Activated T-cell treated with anti-CD3 and anti-CD28 coated beads, Interleukin-2, amount 50 U/mL, for 24 hours (primary cell): ENCODE measurements around the gene MYLK.

Experiments
- DNase-seq: peaks from one replicate; pipeline ENCODE4 v3.0.0-alpha.2; 2020
- H3K27ac Mint-ChIP-seq: 2 replicates; pipeline ENCODE4 v1.8.0; 2020; ENCODE audit warnings: mild to moderate bottlenecking, mixed read lengths
- H3K27me3 Mint-ChIP-seq: 2 replicates; pipeline ENCODE4 v1.8.0; 2020; ENCODE audit warnings: mixed read lengths
- H3K36me3 Mint-ChIP-seq: 2 replicates; pipeline ENCODE4 v1.8.0; 2020; ENCODE audit warnings: low read depth, mixed read lengths
- H3K4me1 Mint-ChIP-seq: 2 replicates; pipeline ENCODE4 v1.8.0; 2020; ENCODE audit warnings: low read depth, mixed read lengths
- H3K4me3 Mint-ChIP-seq: 2 replicates; pipeline ENCODE4 v1.8.0; 2020; ENCODE audit warnings: mild to moderate bottlenecking, moderate library complexity, mixed read lengths
- H3K9me3 Mint-ChIP-seq: 2 replicates; pipeline ENCODE4 v1.8.0; 2020; ENCODE audit warnings: mixed read lengths

The MYLK gene

DNA sequence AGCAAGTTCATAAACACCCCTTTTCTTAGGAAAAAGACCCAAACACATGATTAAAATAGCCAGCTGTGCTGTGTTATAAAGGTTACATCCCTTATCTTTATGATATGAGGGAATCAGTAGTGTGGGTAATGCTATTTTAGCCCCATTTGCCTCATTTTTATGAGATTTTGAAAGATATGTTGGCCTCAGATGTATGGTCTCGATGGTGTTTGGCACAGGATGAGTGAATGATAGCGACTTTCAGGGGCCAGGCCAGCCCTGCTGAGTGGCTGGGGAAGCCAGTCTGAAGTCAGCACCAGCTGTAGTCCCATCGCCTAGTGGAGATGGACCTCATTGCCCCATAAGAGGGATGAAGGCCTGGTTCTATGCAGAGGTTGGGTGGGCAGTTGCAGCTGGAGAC lies 194.3 kb downstream of the MYLK start:
- no peak overlapping the region for H3K4me3 Mint-ChIP-seq
- H3K9me3 Mint-ChIP-seq: no peaks in the 10 kb centered on the region
- no peaks in the 10 kb centered on the region for H3K4me1 Mint-ChIP-seq
- no peak overlapping the region for H3K27ac Mint-ChIP-seq
- H3K27me3 Mint-ChIP-seq: peaks cover 11% of the 10 kb centered on the region
- no peak for DNase-seq
- H3K36me3 Mint-ChIP-seq: no peaks in the 10 kb centered on the region

DNA sequence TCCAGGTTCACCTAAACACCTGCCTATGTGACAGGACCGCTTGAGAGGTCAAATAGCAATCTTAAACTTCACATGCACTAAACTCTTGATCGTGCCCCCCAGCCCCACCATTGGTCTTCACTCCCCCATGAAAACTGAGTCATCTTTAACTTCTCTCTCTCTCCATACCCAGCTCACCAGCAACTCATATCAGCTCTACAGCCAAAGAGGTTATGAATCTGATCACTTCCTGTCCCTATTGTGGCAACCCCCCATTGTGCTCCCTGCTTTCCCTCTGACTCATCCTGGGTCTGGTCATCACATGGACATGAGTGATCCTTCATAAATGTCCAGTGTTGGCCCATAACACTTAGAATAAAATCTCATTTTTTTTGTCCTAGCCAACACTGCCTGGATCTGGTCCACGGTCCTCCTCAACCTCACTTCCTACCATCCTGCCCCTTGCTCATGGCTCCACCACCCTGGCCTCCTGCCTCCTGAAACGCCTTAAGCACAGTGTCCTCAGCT lies 195.8 kb downstream of the MYLK start:
- H3K4me1 Mint-ChIP-seq: no peaks in the 10 kb centered on the region
- no peak overlapping the region for H3K27ac Mint-ChIP-seq
- H3K36me3 Mint-ChIP-seq: no peaks in the 10 kb centered on the region
- no peak for DNase-seq
- H3K27me3 Mint-ChIP-seq: peaks cover 6% of the 10 kb centered on the region
- no peaks in the 10 kb centered on the region for H3K9me3 Mint-ChIP-seq
- no peak overlapping the region for H3K4me3 Mint-ChIP-seq

DNA sequence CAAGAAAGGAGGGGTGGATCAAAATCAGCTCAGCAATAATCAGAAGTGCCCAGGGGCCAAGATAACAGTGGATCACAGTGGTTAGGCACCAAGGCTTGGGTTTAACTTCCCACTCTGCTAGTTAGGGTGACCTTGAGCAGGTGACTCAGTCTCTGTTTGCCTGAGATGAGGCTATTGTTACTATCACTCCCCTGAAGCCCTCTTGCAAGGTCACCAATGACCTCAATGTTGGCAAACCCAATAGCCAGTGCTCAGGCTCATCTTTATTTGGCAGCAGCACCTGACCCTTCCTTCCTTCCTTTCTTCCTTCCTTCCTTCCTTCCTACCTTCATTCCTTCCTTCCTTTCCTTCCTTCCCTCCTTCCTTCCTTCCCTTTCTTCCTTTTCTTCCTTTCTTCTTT lies 196.8 kb downstream of the MYLK start:
- DNase-seq: no peak
- Mint-ChIP-seq H3K27ac (peak overlapping the region; percentile 46), H3K4me1 (no peaks in the 10 kb centered on the region), H3K9me3 (no peaks in the 10 kb centered on the region), H3K36me3 (no peaks in the 10 kb centered on the region), H3K27me3 (peaks cover 5% of the 10 kb centered on the region), H3K4me3 (no peak overlapping the region)

DNA sequence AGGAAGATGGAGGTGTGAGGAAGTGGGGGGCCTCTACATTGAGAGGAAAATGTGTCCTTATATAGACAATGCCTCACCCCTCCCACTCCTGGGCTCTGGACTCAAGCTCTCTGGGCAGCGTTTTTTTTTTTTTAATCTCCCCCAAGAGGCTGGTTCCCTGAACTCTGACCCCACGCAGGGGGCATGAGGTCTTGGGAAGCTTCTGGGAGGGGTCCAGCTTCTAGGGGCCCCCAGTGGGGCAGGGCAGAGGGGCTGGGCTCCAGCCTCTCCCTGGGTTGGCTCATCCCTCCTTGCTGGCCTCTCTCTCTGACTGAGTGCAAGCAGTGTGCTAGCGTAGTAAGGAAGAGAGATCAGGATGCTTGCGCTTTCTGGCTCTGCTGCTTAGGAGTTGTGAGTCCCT lies 197.9 kb downstream of the MYLK start:
- Mint-ChIP-seq H3K27me3 (no peaks in the 10 kb centered on the region), H3K27ac (no peak overlapping the region), H3K4me3 (no peak overlapping the region), H3K4me1 (no peaks in the 10 kb centered on the region), H3K9me3 (no peaks in the 10 kb centered on the region), H3K36me3 (no peaks in the 10 kb centered on the region)
- no peak for DNase-seq

DNA sequence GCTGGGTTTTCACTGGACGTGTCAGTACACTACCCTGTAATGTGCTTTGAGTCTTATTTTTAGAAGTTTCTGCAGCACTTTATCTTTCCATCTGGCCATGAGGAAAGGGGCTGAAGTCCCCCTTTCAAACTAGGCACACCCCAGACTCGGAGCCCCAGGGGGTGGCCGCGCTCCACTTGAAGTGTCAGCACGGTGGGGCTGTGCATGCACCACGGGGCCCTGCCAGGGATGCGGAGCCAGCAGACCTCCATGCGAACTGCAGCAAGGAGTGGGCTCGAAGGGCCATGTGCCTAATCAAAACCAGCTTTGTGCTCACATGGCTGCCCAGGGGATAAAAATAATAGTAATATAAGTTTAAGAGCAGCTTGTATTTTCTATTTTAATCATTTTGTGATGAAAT lies 198.4 kb downstream of the MYLK start:
- H3K4me3 Mint-ChIP-seq: no peak overlapping the region
- no peaks in the 10 kb centered on the region for H3K9me3 Mint-ChIP-seq

DNA sequence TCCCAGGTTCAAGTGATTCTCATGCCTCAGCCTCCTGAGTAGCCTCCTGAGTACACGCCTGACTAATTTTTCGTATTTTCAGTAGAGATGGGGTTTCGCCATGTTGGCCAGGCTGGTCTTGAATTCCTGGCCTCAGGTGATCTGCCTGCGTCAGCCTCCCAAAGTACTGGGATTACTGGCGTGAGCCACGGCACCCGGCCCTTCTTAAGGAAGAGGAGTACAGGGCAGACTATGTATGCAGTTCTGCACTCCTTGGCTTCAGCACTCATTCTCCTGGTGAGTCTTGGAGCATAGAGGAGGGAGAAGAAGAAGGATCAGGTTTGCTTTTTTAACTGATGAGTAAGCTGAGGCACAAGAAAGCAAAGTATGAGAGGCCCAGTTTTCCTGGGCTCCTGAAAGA lies 199.5 kb downstream of the MYLK start:
- Mint-ChIP-seq H3K9me3 (no peaks in the 10 kb centered on the region), H3K27me3 (peaks cover 5% of the 10 kb centered on the region), H3K4me3 (no peak overlapping the region), H3K36me3 (no peaks in the 10 kb centered on the region), H3K27ac (no peak overlapping the region), H3K4me1 (no peaks in the 10 kb centered on the region)
- no peak for DNase-seq

More for the DNA sequence above, 198.4 kb downstream of the MYLK start:
- H3K36me3 Mint-ChIP-seq: no peaks in the 10 kb centered on the region
- H3K4me1 Mint-ChIP-seq: no peaks in the 10 kb centered on the region
- H3K27ac Mint-ChIP-seq: no peak overlapping the region
- H3K27me3 Mint-ChIP-seq: no peaks in the 10 kb centered on the region
- no peak for DNase-seq

DNA sequence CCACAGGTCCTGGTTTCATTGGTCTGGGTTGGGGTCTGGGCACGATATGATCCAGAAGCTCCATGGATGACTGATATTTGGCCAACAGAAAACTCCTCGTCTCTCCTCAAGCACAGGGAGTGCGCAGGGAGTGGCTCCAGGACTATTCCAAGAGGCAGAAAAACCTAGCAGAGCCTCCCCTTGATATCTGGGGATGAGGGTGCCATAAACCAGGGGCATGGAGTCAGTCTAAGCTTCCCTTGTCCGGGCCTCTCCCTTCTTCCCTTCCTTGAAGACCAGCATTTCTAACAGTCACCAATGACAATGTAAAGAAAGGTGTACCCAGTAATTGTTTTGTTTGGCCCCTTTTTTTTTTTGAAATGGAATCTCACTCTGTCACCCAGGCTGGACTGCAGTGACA lies 199.9 kb downstream of the MYLK start:
- no peaks in the 10 kb centered on the region for H3K4me1 Mint-ChIP-seq
- no peaks in the 10 kb centered on the region for H3K36me3 Mint-ChIP-seq
- no peaks in the 10 kb centered on the region for H3K9me3 Mint-ChIP-seq
- H3K4me3 Mint-ChIP-seq: no peak overlapping the region
- H3K27ac Mint-ChIP-seq: no peak overlapping the region
- H3K27me3 Mint-ChIP-seq: peaks cover 5% of the 10 kb centered on the region
- no peak for DNase-seq

DNA sequence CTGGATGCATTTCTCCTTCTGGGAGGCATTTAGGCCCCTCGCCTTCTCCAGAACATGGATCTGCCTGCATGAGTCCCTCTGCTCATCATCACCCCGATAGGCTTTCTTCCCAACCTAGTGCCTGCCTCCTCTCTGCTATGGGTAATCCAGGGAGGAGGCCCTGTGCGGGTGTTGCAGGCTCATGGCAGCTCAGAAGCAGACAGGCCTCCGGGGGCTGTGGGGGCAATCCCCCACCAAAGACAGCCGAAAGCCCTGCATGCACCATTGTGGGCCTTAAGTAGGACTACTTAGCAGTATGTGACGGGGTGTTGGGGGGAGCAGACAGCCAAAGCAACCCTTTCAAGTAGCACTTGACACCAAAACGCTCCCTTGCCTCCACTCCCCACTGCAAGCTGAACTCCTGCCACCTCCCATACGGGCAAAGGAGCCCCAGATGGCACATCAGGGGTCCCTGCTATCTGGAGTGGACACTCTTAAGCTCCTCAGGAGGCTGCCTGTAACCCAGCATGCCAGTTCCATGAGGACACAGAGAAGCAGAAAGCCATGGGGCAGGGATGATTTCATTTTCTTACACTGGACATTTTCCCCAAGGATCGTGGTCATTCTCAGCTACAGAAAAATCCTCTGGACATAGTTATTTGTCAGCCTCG lies 200.5 kb downstream of the MYLK start:
- Mint-ChIP-seq H3K36me3 (no peaks in the 10 kb centered on the region), H3K9me3 (no peaks in the 10 kb centered on the region), H3K4me1 (no peaks in the 10 kb centered on the region), H3K27me3 (peaks cover 5% of the 10 kb centered on the region), H3K4me3 (no peak overlapping the region), H3K27ac (no peak overlapping the region)
- DNase-seq: no peak

DNA sequence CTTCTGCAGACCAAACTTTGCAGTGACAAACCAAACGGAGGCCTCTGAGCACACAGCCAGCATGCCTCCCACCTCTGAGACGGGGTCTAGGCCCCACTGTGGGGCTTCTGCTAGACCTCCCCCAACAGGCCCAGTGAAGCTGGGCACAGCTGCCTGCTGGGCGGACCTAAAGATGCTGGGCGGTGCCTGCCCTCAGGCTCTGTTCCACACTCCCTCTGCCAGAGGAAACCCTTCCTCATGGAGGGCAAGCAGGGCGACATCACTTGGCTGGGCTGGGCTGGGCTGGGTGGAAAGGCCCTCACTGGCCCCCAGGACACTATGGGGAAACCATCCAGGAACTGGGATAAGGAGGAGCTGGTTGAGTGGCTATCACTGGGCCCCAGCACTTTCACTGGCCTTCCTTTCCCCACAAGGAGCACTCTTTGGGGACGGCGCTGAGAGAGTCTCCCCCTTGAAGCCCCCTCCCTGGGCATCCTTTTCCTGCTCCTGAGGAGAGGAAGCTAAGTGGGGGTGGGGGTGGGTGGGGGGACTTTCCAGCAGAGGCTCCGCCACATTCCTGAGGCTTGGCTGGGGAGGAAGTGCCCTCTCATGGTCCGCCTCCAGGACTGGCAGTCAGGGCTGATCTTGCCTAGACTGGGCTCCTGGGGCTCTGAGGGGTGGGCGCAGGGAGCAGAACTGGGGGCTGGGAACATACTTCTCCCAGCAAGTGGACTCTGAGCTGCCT lies 201.2 kb downstream of the MYLK start:
- peaks cover 5% of the 10 kb centered on the region for H3K27me3 Mint-ChIP-seq
- no peaks in the 10 kb centered on the region for H3K4me1 Mint-ChIP-seq
- H3K9me3 Mint-ChIP-seq: no peaks in the 10 kb centered on the region
- no peak for DNase-seq
- no peak overlapping the region for H3K27ac Mint-ChIP-seq
- no peaks in the 10 kb centered on the region for H3K36me3 Mint-ChIP-seq
- H3K4me3 Mint-ChIP-seq: no peak overlapping the region

DNA sequence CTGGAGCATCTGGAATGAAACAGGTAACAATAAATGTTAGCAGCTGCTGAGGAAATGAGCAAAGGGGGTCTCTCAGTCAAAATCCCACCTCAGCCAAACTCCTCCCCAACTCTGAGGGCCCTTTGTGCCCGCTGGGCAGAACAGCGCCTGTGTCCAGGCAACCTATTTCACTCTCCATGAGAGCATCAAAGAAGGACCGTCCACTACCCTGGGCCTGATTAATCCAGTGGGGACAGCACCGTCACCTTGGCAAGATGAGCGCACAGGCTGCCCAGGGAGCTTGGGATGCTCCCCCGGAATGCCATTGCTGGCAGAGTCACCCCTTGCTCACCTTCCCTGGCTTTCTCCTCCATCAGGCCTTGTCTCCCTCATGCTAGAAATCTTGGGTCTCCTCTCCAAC lies 201.8 kb downstream of the MYLK start:
- Mint-ChIP-seq H3K36me3 (no peaks in the 10 kb centered on the region), H3K4me3 (no peak overlapping the region), H3K27me3 (peaks cover 5% of the 10 kb centered on the region), H3K9me3 (no peaks in the 10 kb centered on the region), H3K27ac (no peak overlapping the region), H3K4me1 (no peaks in the 10 kb centered on the region)
- no peak for DNase-seq

DNA sequence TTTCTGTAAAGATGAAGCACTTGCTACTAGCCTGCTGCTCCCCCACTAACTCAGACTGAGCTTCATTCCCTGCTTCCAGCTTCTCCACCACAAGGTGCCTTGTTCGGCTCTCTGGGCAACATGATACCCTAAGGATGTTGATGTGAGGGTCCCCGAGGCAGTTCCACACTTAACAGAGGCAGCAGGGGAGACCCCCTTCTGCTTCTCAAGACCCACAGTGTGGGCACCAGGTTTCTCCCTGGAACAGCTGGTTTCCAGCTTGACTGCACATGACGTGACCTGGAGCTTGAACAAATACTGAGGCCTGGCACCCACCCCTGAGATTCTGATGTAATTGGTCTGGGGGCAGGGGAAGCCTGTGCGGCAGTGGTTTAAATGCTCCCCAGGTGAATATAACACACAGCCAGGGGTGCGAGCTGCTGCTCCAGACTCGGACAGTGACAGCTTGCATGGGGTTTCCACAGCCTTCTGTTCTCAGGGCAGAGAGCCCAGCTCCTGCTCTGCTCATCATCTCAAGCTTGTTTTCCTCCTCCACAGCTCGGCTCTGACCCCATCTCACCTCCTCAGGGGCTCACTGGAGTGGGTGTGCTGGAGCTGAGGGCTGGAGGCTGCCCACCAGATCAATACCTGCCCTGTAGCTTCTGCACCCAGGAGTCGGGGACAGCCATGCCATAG lies 204.3 kb downstream of the MYLK start:
- no peak for DNase-seq
- Mint-ChIP-seq H3K4me3 (no peak overlapping the region), H3K36me3 (no peaks in the 10 kb centered on the region), H3K27me3 (peaks cover 5% of the 10 kb centered on the region), H3K4me1 (no peaks in the 10 kb centered on the region), H3K27ac (no peak overlapping the region), H3K9me3 (no peaks in the 10 kb centered on the region)

DNA sequence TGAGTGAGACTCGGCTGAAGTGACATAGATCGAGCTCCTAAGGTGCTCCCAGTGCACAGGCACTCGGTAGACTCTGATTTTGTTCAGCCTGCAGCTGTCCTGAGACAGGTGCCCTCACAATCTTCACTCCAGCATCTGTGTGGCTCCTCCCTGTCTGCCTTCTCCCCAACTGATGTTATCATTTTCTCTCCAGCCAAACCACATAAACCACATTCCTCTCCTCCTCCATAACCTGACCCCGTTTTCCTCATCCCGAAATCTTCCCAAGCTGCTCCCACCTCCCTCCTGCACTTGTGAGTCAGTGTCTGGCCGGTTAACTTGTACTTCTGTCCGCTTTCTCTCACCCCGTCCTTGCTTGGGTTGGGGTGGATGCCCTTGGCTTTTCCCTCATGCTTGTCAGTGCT lies 206.0 kb downstream of the MYLK start:
- H3K27ac Mint-ChIP-seq: no peak overlapping the region
- peaks cover 11% of the 10 kb centered on the region for H3K27me3 Mint-ChIP-seq
- no peaks in the 10 kb centered on the region for H3K36me3 Mint-ChIP-seq
- no peak overlapping the region for H3K4me3 Mint-ChIP-seq
- no peaks in the 10 kb centered on the region for H3K4me1 Mint-ChIP-seq
- H3K9me3 Mint-ChIP-seq: no peaks in the 10 kb centered on the region
- no peak for DNase-seq

DNA sequence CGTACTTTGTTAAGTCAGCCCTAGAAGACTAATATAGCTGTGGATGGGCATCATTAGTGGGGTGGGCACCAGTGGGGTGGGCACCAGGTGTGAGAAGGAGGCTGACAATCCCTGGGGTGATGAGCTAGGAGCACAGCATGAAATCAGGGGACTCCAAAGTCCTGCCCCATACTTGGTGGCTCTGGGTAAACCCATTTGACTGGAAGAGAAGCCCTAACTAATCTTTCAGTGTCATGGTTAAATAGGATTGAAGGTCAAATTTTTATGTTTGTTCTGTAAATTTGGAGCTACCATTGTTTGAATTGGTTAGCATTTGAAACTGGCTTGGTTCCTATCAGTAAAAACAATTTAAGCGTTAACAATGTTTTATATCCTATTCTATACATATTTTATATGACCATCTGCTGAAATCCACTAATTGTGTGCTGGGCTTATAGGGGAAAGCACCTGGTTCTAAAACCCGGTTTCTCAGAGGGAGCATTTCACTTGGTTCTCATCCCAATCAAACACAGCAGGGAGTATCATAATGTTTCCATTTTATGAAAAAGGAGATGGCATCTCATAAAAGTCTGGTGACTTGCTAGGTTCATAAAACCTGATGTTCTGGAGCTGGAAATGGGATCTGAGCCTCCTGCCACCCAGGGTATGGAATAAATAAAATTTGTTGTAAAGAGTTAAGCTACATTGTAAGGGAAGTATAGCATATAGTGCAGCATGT lies 211.5 kb downstream of the MYLK start:
- H3K27ac Mint-ChIP-seq: no peak overlapping the region
- H3K27me3 Mint-ChIP-seq: peaks cover 14% of the 10 kb centered on the region
- DNase-seq: no peak
- no peaks in the 10 kb centered on the region for H3K9me3 Mint-ChIP-seq
- H3K4me3 Mint-ChIP-seq: no peak overlapping the region
- no peaks in the 10 kb centered on the region for H3K36me3 Mint-ChIP-seq
- peaks cover 3% of the 10 kb centered on the region for H3K4me1 Mint-ChIP-seq

DNA sequence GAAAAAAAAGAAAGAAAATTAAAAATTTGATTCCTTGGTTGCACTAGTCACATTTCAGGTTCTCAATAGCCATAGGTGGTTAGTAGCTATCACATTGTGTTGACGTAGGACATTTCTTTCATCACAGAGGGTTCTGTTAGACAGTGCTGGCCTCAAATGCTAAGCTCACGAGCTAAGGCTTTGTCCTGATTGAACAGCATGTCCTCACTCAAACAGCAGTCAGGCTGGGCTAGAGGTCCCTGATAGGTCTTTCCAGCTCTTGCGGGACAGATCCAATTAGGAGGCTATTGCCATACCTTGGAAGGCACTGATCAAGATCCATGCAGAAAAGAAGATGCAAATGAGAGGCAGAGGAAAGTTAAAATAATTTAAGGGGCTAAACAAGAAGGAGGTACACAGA lies 213.4 kb downstream of the MYLK start:
- no peak overlapping the region for H3K4me3 Mint-ChIP-seq
- H3K27ac Mint-ChIP-seq: no peak overlapping the region
- H3K36me3 Mint-ChIP-seq: no peaks in the 10 kb centered on the region
- DNase-seq: no peak
- H3K9me3 Mint-ChIP-seq: no peaks in the 10 kb centered on the region
- peaks cover 6% of the 10 kb centered on the region for H3K4me1 Mint-ChIP-seq
- H3K27me3 Mint-ChIP-seq: peaks cover 21% of the 10 kb centered on the region
